ENCODE results near the gene C1orf74.

The C1orf74 gene

GRCh38 chr1:209741889-209742288 lies 42.5 kb downstream of the C1orf74 start:
- no peak for DNase-seq

- no peak for DNase-seq
Measured at GRCh38 chr1:209741193-209741592, 43.2 kb downstream of the C1orf74 start.

GRCh38 chr1:209738270-209738669 lies 46.1 kb downstream of the C1orf74 start:
- DNase-seq = no peak

GRCh38 chr1:209737118-209737505 lies 47.2 kb downstream of the C1orf74 start:
- DNase-seq = no peak

GRCh38 chr1:209736490-209737117 lies 47.8 kb downstream of the C1orf74 start:
- no peak for DNase-seq

GRCh38 chr1:209733409-209734192 lies 50.8 kb downstream of the C1orf74 start:
- DNase-seq = no peak

- no peak for DNase-seq
Measured at GRCh38 chr1:209732725-209733124, 51.6 kb downstream of the C1orf74 start.

GRCh38 chr1:209729436-209729835 lies 54.9 kb downstream of the C1orf74 start:
- DNase-seq = no peak
